ENCODE data around the gene TAF12. TPM values are rescaled to one million over a fixed set of nuclear protein-coding genes. Genes with fewer than 3 reads are reported as not detected.
A peak's percentile ranks its signal among the peaks of the same experiment; 100 is the strongest.

The TAF12 gene
- total RNA-seq, 4 donors from 2014 or later = 13.8 to 19.5 (median 15.2) TPM

- in situ Hi-C loops (cut with MboI; ENCODE audit: low pct_ligation_motif_present in 1 of 4, low pct_unique_long_range_greater_than_20kb in 1 of 4, low sequenced_read_pairs in 3 of 4) = loop anchor here in 2 of 4 donors (10.0 to 25.0 kb wide), 2 partner anchors 92 to 94 kb away; partner anchors contain the start of gene RCC1 (in 1 of the 2)
Observed at GRCh38 chr1:28606771-28607170, 36.1 kb downstream of the TAF12 start.

GRCh38 chr1:28604962-28605361 is 37.9 kb downstream of the TAF12 start:
- Histone ChIP-seq H3K9me3 (no peaks in the 10 kb centered on the region), H3K27me3 (no peaks in the 10 kb centered on the region), H3K27ac (no peak overlapping the region), H3K4me3 (no peak overlapping the region), H3K4me1 (peaks cover 0 to 3% (median 0%) of the 10 kb centered on the region in 4 donors), H3K36me3 (peaks cover 0 to 31% (median 12%) of the 10 kb centered on the region in 4 donors)
- TF ChIP-seq EP300 (IDR thresholded peaks at IDR 0.05; ENCODE audit: low read depth) (no peak), POLR2A (IDR thresholded peaks at IDR 0.05) (no peak), CTCF (IDR thresholded peaks at IDR 0.05) (no peak), POLR2AphosphoS5 (IDR thresholded peaks at IDR 0.05) (no peak)
- in situ Hi-C loops (cut with MboI; ENCODE audit: low pct_ligation_motif_present in 1 of 4, low pct_unique_long_range_greater_than_20kb in 1 of 4, low sequenced_read_pairs in 3 of 4) = loop anchor here in 3 of 4 donors (5.0 to 25.0 kb wide), 4 partner anchors 88 to 198 kb away; partner anchors contain the start of gene RCC1 (in 1 of the 3)
- no peak for DNase-seq
- 85 to 93% methylated on average over 5 to 6 of the region's 6 CpGs for whole genome bisulfite sequencing, 2 donors (ENCODE audit: low coverage in 1 of 2)
- intact Hi-C loops (cut with DNase I; ENCODE audit: low total_unique reads) = loop anchor here (10.0 kb wide), 1 partner anchor 90 kb away; no protein-coding TSS in a partner anchor

More at GRCh38 chr1:28606771-28607170, 36.1 kb downstream of the TAF12 start:
- H3K9me3 ChIP-seq = no peaks in the 10 kb centered on the region
- H3K27me3 ChIP-seq = no peaks in the 10 kb centered on the region
- peaks cover 0 to 38% (median 15%) of the 10 kb centered on the region in 4 donors for H3K36me3 ChIP-seq
- H3K27ac ChIP-seq = no peak overlapping the region
- DNase-seq = no peak
- H3K4me1 ChIP-seq = peaks cover 0 to 2% (median 0%) of the 10 kb centered on the region in 4 donors
- intact Hi-C loops (cut with DNase I; ENCODE audit: low total_unique reads) = loop anchor here (10.0 kb wide), 1 partner anchor 92 kb away; no protein-coding TSS in a partner anchor
- 70 to 83% methylated on average over 2 of the region's 2 CpGs for WGBS, 2 donors (ENCODE audit: low coverage in 1 of 2)
- no peak for TF ChIP-seq POLR2A (IDR thresholded peaks at IDR 0.05)
- no peak overlapping the region for H3K4me3 ChIP-seq

- Histone ChIP-seq H3K9me3 (no peaks in the 10 kb centered on the region), H3K36me3 (peaks cover 0 to 26% (median 11%) of the 10 kb centered on the region in 4 donors), H3K27ac (no peak overlapping the region), H3K4me3 (no peak overlapping the region), H3K27me3 (no peaks in the 10 kb centered on the region), H3K4me1 (peaks cover 0 to 3% (median 0%) of the 10 kb centered on the region in 4 donors)
- TF ChIP-seq CTCF (IDR thresholded peaks at IDR 0.05) = no peak
- no peak for TF ChIP-seq EP300 (IDR thresholded peaks at IDR 0.05; ENCODE audit: low read depth)
- TF ChIP-seq POLR2AphosphoS5 (IDR thresholded peaks at IDR 0.05) = no peak
- TF ChIP-seq POLR2A (IDR thresholded peaks at IDR 0.05) = no peak
- no peak for DNase-seq
- intact Hi-C loops (cut with DNase I; ENCODE audit: low total_unique reads) (loop anchor here (10.0 kb wide), 1 partner anchor 90 kb away; no protein-coding TSS in a partner anchor), in situ Hi-C loops (cut with MboI; ENCODE audit: low pct_ligation_motif_present in 1 of 4, low pct_unique_long_range_greater_than_20kb in 1 of 4, low sequenced_read_pairs in 3 of 4) (loop anchor here in 3 of 4 donors (5.0 to 25.0 kb wide), 4 partner anchors 87 to 197 kb away; partner anchors contain the start of gene RCC1 (in 1 of the 3))
- 88 to 93% methylated on average over 5 of the region's 5 CpGs for WGBS, 2 donors (ENCODE audit: low coverage in 1 of 2)
Observed at GRCh38 chr1:28604411-28604810, 38.5 kb downstream of the TAF12 start.

GRCh38 chr1:28602536-28603439 is 40.1 kb downstream of the TAF12 start:
- WGBS, 2 donors (ENCODE audit: low coverage in 1 of 2) = 53 to 71% methylated on average over 6 to 15 of the region's 15 CpGs
- intact Hi-C loops (cut with DNase I; ENCODE audit: low total_unique reads) (loop anchor here (10.0 kb wide), 1 partner anchor 88 kb away; no protein-coding TSS in a partner anchor), in situ Hi-C loops (cut with MboI; ENCODE audit: low pct_ligation_motif_present in 1 of 4, low pct_unique_long_range_greater_than_20kb in 1 of 4, low sequenced_read_pairs in 3 of 4) (loop anchor here in 3 of 4 donors (5.0 to 25.0 kb wide), 4 partner anchors 85 to 195 kb away; partner anchors contain the start of gene RCC1 (in 1 of the 3))
- Histone ChIP-seq H3K36me3 (peaks cover 0 to 25% (median 8%) of the 10 kb centered on the region in 4 donors), H3K9me3 (no peaks in the 10 kb centered on the region), H3K27ac (no peak overlapping the region), H3K27me3 (no peaks in the 10 kb centered on the region), H3K4me3 (no peak overlapping the region), H3K4me1 (peaks cover 0 to 3% (median 0%) of the 10 kb centered on the region in 4 donors)
- TF ChIP-seq CTCF (IDR thresholded peaks at IDR 0.05) (peak; percentile 55 to 68 (median 57)), POLR2AphosphoS5 (IDR thresholded peaks at IDR 0.05) (no peak)
- peak; percentile 55 for DNase-seq

Measured in transverse colon (tissue), 4 donors.